ENCODE measurements around the gene CAPN9. TPM values are rescaled to one million over a fixed set of nuclear protein-coding genes. Genes with fewer than 3 reads are reported as not detected.

Gene CAPN9
- total RNA-seq, 4 donors from 2014 or later, result not detected

GRCh38 chr1:230849451-230850224, 102.5 kb downstream of the CAPN9 start:
- TF ChIP-seq CTCF (IDR thresholded peaks at IDR 0.05), result no peak
- peak in 1 of 2 donors; percentile 22 for TF ChIP-seq POLR2A (IDR thresholded peaks at IDR 0.05)
- Histone ChIP-seq H3K4me1 (peaks cover 45 to 60% of the 10 kb centered on the region in 2 donors), H3K27ac (peak overlapping the region; percentile 91 to 99 (median 93)), H3K36me3 (peaks cover 6 to 12% of the 10 kb centered on the region in 2 donors), H3K27me3 (no peaks in the 10 kb centered on the region), H3K9me3 (no peaks in the 10 kb centered on the region), H3K4me3 (replicated peaks in 1 of 3) (no peak overlapping the region)
- intact Hi-C loops (cut with DNase I), result no loop called here
- peak; percentile 83 to 89 for DNase-seq
- WGBS, 2 donors, result 26 to 27% methylated on average over 13 of the region's 14 CpGs

GRCh38 chr1:230850547-230850946, 103.4 kb downstream of the CAPN9 start:
- TF ChIP-seq CTCF (IDR thresholded peaks at IDR 0.05) (no peak), POLR2A (IDR thresholded peaks at IDR 0.05) (no peak)
- WGBS, 2 donors, result 72 to 76% methylated on average over 6 to 8 of the region's 8 CpGs
- Histone ChIP-seq H3K9me3 (no peaks in the 10 kb centered on the region), H3K27ac (peak overlapping the region; percentile 91 to 99 (median 93)), H3K27me3 (no peaks in the 10 kb centered on the region), H3K36me3 (peaks cover 12% of the 10 kb centered on the region in 2 donors), H3K4me1 (peaks cover 45 to 56% of the 10 kb centered on the region in 2 donors), H3K4me3 (replicated peaks in 1 of 3) (no peak overlapping the region)
- no peak for DNase-seq
- intact Hi-C loops (cut with DNase I), result no loop called here

- intact Hi-C loops (cut with DNase I), result no loop called here
- TF ChIP-seq POLR2A (IDR thresholded peaks at IDR 0.05) (peak in 1 of 2 donors; percentile 22), CTCF (IDR thresholded peaks at IDR 0.05) (no peak)
- Histone ChIP-seq H3K9me3 (no peaks in the 10 kb centered on the region), H3K27ac (peak overlapping the region; percentile 91 to 99 (median 93)), H3K4me3 (replicated peaks in 1 of 3) (no peak overlapping the region), H3K27me3 (no peaks in the 10 kb centered on the region), H3K4me1 (peaks cover 45 to 56% of the 10 kb centered on the region in 2 donors), H3K36me3 (peaks cover 12% of the 10 kb centered on the region in 2 donors)
- 28 to 37% methylated on average over 5 of the region's 5 CpGs for WGBS, 2 donors
- peak; percentile 61 to 72 for DNase-seq
Measured at GRCh38 chr1:230851291-230851691, 104.1 kb downstream of the CAPN9 start.

Small RNA genes lying within 50 kb of the gene (small RNA-seq; reads per million reads assigned to genes)
- 0.38 reads per million for gene RNA5SP79

Other genes starting within 250 kb of the CAPN9 start
- 10 to 100 TPM; 36.3 to 48.1 (median 37.5) TPM for gene COG2, start 104.9 kb upstream of the CAPN9 start, total RNA-seq
- 10 to 100 TPM in 1 of 4 donors, 1 to 10 TPM in 3; 4.0 to 14.4 (median 8.7) TPM for gene AGT, start 33.3 kb upstream of the CAPN9 start, total RNA-seq
- 100 to 1,000 TPM in 3 of 4 donors, 10 to 100 TPM in 1; 87.8 to 142 (median 124) TPM for gene C1orf198, start 121.1 kb downstream of the CAPN9 start, total RNA-seq
- gene TTC13, start 231.5 kb downstream of the CAPN9 start, total RNA-seq, result 10 to 100 TPM; 14.4 to 28.5 (median 26.1) TPM
- gene ARV1, start 231.7 kb downstream of the CAPN9 start, total RNA-seq, result 10 to 100 TPM; 29.3 to 39.2 (median 34.8) TPM

All from thyroid gland (tissue), 4 donors.